ENCODE data around the gene SLC37A4. TPM values are rescaled to one million over a fixed set of nuclear protein-coding genes. Genes with fewer than 3 reads are reported as not detected.

The SLC37A4 gene
- polyA plus RNA-seq, 1 donor from 2014 or later, result 23.5 TPM

DNA sequence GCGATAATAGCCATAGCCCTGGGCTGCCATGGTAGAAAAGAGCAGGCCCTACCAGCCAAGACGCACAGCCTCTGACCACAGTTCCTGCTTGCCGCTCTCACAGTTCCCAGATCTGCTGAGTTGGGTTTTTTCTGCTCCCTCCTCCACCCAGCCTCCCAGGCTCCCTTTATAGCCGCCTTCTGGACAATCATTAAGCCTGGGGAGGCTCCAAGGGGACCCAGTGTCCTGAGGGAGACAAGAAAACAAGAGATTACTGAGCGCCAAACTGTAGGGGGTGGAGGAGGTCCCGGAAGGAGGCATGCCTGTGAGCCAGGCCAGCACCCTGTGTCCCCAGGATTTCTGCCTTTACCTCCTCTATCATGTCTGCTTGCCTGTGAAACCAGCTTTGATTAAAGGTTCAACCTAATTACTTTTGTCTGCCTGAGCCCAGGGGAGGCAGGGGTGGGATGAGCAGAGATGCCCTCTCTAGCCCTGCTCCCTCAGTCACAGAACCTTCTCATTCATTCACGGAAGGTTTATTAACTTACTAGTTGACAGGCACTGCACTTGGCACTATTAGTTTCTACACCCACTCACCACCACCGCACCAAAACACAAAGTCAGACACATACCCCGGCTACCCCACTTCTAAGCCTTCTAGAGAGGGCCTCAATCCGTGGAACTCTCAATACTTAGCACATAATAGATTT is 1.2 kb downstream of the SLC37A4 start:
- Histone ChIP-seq H2AFZ (ENCODE audit: low read depth, low read length) (no peak overlapping the region), H3K36me3 (ENCODE audit: insufficient read depth, low read length) (no peaks in the 10 kb centered on the region), H3K79me2 (replicated peaks; ENCODE audit: insufficient read depth, low read length) (peaks cover 9% of the 10 kb centered on the region), H3K27me3 (ENCODE audit: insufficient read depth, low read depth, low read length) (no peaks in the 10 kb centered on the region), H3K4me2 (ENCODE audit: low read length) (peak overlapping the region; percentile 97), H3K9ac (ENCODE audit: low read length) (peak overlapping the region; percentile 88), H3K4me3 (ENCODE audit: low read length) (peak overlapping the region; percentile 99), H3K27ac (ENCODE audit: low read length) (no peak overlapping the region), H3K9me3 (ENCODE audit: low read length) (no peaks in the 10 kb centered on the region), H3F3A (ENCODE audit: insufficient read depth, low read length, poor library complexity, severe bottlenecking) (no peaks in the 10 kb centered on the region), H3K9me2 (ENCODE audit: insufficient read depth, low read length) (no peaks in the 10 kb centered on the region), H4K20me1 (ENCODE audit: insufficient read depth) (no peaks in the 10 kb centered on the region)
- TF ChIP-seq SMC3 (conservative IDR thresholded peaks at IDR 0.05; ENCODE audit: poor library complexity) (no peak), TAF1 (IDR thresholded peaks at IDR 0.05; ENCODE audit: low read depth) (no peak), CTCF (IDR thresholded peaks at IDR 0.05; ENCODE audit: poor library complexity, severe bottlenecking) (no peak), MXI1 (conservative IDR thresholded peaks at IDR 0.05; ENCODE audit: poor library complexity, severe bottlenecking) (no peak), EZH2 (IDR thresholded peaks at IDR 0.05; ENCODE audit: borderline replicate concordance, insufficient read depth, low read length, poor library complexity, severe bottlenecking) (no peak), RAD21 (conservative IDR thresholded peaks at IDR 0.05) (no peak), POLR2AphosphoS5 (IDR thresholded peaks at IDR 0.05) (no peak), EP300 (conservative IDR thresholded peaks at IDR 0.05; ENCODE audit: poor library complexity, severe bottlenecking) (no peak)
- TF ChIP-seq, protein P1, sequence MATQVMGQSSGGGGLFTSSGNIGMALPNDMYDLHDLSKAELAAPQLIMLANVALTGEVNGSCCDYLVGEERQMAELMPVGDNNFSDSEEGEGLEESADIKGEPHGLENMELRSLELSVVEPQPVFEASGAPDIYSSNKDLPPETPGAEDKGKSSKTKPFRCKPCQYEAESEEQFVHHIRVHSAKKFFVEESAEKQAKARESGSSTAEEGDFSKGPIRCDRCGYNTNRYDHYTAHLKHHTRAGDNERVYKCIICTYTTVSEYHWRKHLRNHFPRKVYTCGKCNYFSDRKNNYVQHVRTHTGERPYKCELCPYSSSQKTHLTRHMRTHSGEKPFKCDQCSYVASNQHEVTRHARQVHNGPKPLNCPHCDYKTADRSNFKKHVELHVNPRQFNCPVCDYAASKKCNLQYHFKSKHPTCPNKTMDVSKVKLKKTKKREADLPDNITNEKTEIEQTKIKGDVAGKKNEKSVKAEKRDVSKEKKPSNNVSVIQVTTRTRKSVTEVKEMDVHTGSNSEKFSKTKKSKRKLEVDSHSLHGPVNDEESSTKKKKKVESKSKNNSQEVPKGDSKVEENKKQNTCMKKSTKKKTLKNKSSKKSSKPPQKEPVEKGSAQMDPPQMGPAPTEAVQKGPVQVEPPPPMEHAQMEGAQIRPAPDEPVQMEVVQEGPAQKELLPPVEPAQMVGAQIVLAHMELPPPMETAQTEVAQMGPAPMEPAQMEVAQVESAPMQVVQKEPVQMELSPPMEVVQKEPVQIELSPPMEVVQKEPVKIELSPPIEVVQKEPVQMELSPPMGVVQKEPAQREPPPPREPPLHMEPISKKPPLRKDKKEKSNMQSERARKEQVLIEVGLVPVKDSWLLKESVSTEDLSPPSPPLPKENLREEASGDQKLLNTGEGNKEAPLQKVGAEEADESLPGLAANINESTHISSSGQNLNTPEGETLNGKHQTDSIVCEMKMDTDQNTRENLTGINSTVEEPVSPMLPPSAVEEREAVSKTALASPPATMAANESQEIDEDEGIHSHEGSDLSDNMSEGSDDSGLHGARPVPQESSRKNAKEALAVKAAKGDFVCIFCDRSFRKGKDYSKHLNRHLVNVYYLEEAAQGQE (IDR thresholded peaks at IDR 0.05; ENCODE audit: borderline replicate concordance), result no peak

DNA sequence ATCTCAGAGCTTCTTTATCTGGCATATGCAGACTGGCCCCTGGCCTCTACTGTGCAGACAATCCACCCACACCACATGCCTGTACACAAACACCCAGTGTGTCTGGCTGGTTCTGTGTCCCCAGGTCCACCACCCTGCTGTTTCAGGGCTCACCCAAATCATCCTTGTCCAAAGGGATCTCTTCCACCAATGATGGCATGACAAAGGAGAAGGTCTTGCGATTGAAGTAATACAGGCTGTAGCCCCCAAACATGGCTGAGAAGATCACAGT is 1.7 kb downstream of the SLC37A4 start:
- H3K27ac ChIP-seq (ENCODE audit: low read length), result no peak overlapping the region

More for the DNA sequence above, 1.7 kb downstream of the SLC37A4 start:
- TF ChIP-seq TAF1 (IDR thresholded peaks at IDR 0.05; ENCODE audit: low read depth) (no peak), POLR2AphosphoS5 (IDR thresholded peaks at IDR 0.05) (no peak), MXI1 (conservative IDR thresholded peaks at IDR 0.05; ENCODE audit: poor library complexity, severe bottlenecking) (no peak), CTCF (IDR thresholded peaks at IDR 0.05; ENCODE audit: poor library complexity, severe bottlenecking) (no peak), EZH2 (IDR thresholded peaks at IDR 0.05; ENCODE audit: borderline replicate concordance, insufficient read depth, low read length, poor library complexity, severe bottlenecking) (no peak), RAD21 (conservative IDR thresholded peaks at IDR 0.05) (no peak), EP300 (conservative IDR thresholded peaks at IDR 0.05; ENCODE audit: poor library complexity, severe bottlenecking) (no peak), SMC3 (conservative IDR thresholded peaks at IDR 0.05; ENCODE audit: poor library complexity) (no peak)
- TF ChIP-seq, protein P1 (IDR thresholded peaks at IDR 0.05; ENCODE audit: borderline replicate concordance), result no peak
- Histone ChIP-seq H3K4me2 (ENCODE audit: low read length) (peak overlapping the region; percentile 97), H3K9me2 (ENCODE audit: insufficient read depth, low read length) (no peaks in the 10 kb centered on the region), H3K9ac (ENCODE audit: low read length) (no peak overlapping the region), H3F3A (ENCODE audit: insufficient read depth, low read length, poor library complexity, severe bottlenecking) (no peaks in the 10 kb centered on the region), H2AFZ (ENCODE audit: low read depth, low read length) (no peak overlapping the region), H4K20me1 (ENCODE audit: insufficient read depth) (no peaks in the 10 kb centered on the region), H3K36me3 (ENCODE audit: insufficient read depth, low read length) (no peaks in the 10 kb centered on the region), H3K27me3 (ENCODE audit: insufficient read depth, low read depth, low read length) (no peaks in the 10 kb centered on the region), H3K4me3 (ENCODE audit: low read length) (peak overlapping the region; percentile 99), H3K9me3 (ENCODE audit: low read length) (no peaks in the 10 kb centered on the region), H3K79me2 (replicated peaks; ENCODE audit: insufficient read depth, low read length) (peaks cover 9% of the 10 kb centered on the region)

All from neural cell (in vitro differentiated cells).